Iris pigment epithelial cell (primary cell): ENCODE data around the gene CGB8.
"Not testable (repeated sequence)": the region's sequence is repeated elsewhere in the genome, so short reads cannot be mapped to it uniquely, and the experiment has no call there.

Source experiments
- DNase-seq: peaks from one replicate; pipeline ENCODE4 v3.0.0-alpha.2; 2011; ENCODE audit warnings: low read depth

Gene CGB8

GRCh38 chr19:49064768-49065611, 16.1 kb upstream of the CGB8 start, which contains the start of gene NTF4:
NTF4 (minus strand) TSS chr19:49064818; CDS start chr19:49061997, 2,821 bp downstream.
- no peak for DNase-seq

GRCh38 chr19:49064029-49064629, 15.2 kb upstream of the CGB8 start:
- no peak for DNase-seq

GRCh38 chr19:49061445-49061844, 12.5 kb upstream of the CGB8 start:
- DNase-seq, result no peak

- no peak for DNase-seq
These were observed 12.1 kb upstream of the CGB8 start for GRCh38 chr19:49061000-49061399.

GRCh38 chr19:49059053-49059452, 10.1 kb upstream of the CGB8 start:
- no peak for DNase-seq

- DNase-seq, result peak; percentile 38
These were observed 9.7 kb upstream of the CGB8 start for GRCh38 chr19:49058562-49058961.

GRCh38 chr19:49057636-49058234, 8.8 kb upstream of the CGB8 start, which contains the start of gene CGB7:
CGB7 (minus strand) TSS chr19:49057749; CDS start chr19:49055375, 2,374 bp downstream.
- peak; percentile 57 for DNase-seq

GRCh38 chr19:49056902-49057596, 8.1 kb upstream of the CGB8 start:
- DNase-seq, result not testable (repeated sequence)

- peak; percentile 44 for DNase-seq
These were observed 7.4 kb upstream of the CGB8 start for GRCh38 chr19:49056101-49056901.

- DNase-seq, result peak; percentile 67
These were observed 1.6 kb upstream of the CGB8 start for GRCh38 chr19:49050376-49051033.

- not testable (repeated sequence) for DNase-seq
These were observed 923 bp upstream of the CGB8 start for GRCh38 chr19:49049834-49050233.

GRCh38 chr19:49043548-49043947, 5.4 kb downstream of the CGB8 start, which contains the start of gene CGB5:
CGB5 (plus strand) TSS chr19:49043848; CDS start chr19:49044210, 362 bp downstream.
- DNase-seq, result not testable (repeated sequence)

- DNase-seq, result not testable (repeated sequence)
These were observed 6.2 kb downstream of the CGB8 start for GRCh38 chr19:49042666-49043065.

GRCh38 chr19:49042177-49042576, 6.7 kb downstream of the CGB8 start:
- no peak for DNase-seq

- not testable (repeated sequence) for DNase-seq
These were observed 9.2 kb downstream of the CGB8 start for GRCh38 chr19:49039736-49040135.

- DNase-seq, result peak; percentile 78
These were observed 10.2 kb downstream of the CGB8 start for GRCh38 chr19:49038557-49039276.

GRCh38 chr19:49038111-49038510, 10.8 kb downstream of the CGB8 start:
- not testable (repeated sequence) for DNase-seq

- DNase-seq, result not testable (repeated sequence)
These were observed 12.1 kb downstream of the CGB8 start, which contains the start of gene CGB1 for GRCh38 chr19:49036815-49037214. CGB1 (minus strand) TSS chr19:49036895; CDS start chr19:49036711, 184 bp downstream.

GRCh38 chr19:49031642-49032301, 17.1 kb downstream of the CGB8 start, which contains the start of gene CGB2:
CGB2 (plus strand) TSS chr19:49031890; CDS start chr19:49032096, 206 bp downstream.
- not testable (repeated sequence) for DNase-seq
